Heart right ventricle (tissue), 16 donors: Measurements from ENCODE around the gene THSD7B. TPM values are rescaled to one million over a fixed set of nuclear protein-coding genes. Genes with fewer than 3 reads are reported as not detected.
"Not testable (repeated sequence)": the region's sequence is repeated elsewhere in the genome, so short reads cannot be mapped to it uniquely, and the experiment has no call there.

Experiments used
- ATAC-seq, 8 donors: fragments of 200-7000 bp; cut with Tn5 transposase; one replicate each; pipeline ENCODE4 v1.9.1; 2020; ENCODE audit warnings: mild to moderate bottlenecking in 8 of 8, moderate library complexity in 8 of 8, moderate number of reproducible peaks in 1 of 8
- DNase-seq, 2 donors: peaks; one replicate each; pipeline ENCODE4 v3.0.0-alpha.2; 2020
- H3K27ac ChIP-seq, 10 donors: fragments of 200-600 bp; sonication (generic) in 2 of 10; one replicate each; pipeline versions ENCODE4 v1.5.0 to v1.8.0; 2020 to 2022; ENCODE audit warnings: mild to moderate bottlenecking in 3 of 10
- H3K27me3 ChIP-seq, 7 donors: fragments of 200-600 bp; one replicate each; pipeline ENCODE4 v1.8.0; 2021 to 2022; ENCODE audit warnings: mild to moderate bottlenecking in 2 of 7
- H3K36me3 ChIP-seq, 9 donors: fragments of 200-600 bp; sonication (generic) in 1 of 9; one replicate each; pipeline versions ENCODE4 v1.5.0 to v1.8.0; 2020 to 2022; ENCODE audit warnings: mild to moderate bottlenecking in 2 of 9
- H3K4me1 ChIP-seq, 9 donors: fragments of 200-600 bp; sonication (generic) in 1 of 9; one replicate each; pipeline versions ENCODE4 v1.5.0 to v1.8.0; 2020 to 2022; ENCODE audit warnings: mild to moderate bottlenecking in 4 of 9
- H3K4me3 ChIP-seq, 10 donors: fragments of 200-600 bp; sonication (generic) in 2 of 10; one replicate each; pipeline versions ENCODE4 v1.5.0 to v1.8.0; 2020 to 2022; ENCODE audit warnings: mild to moderate bottlenecking in 7 of 10, moderate library complexity in 2 of 10
- H3K9me3 ChIP-seq, 11 donors: fragments of 200-600 bp in 10 of 11; sonication (generic) in 2 of 11; one replicate each; pipeline versions ENCODE4 v1.5.0 to v1.8.0; 2013 to 2022; ENCODE audit warnings: mild to moderate bottlenecking in 2 of 11, control low read depth in 1 of 11, moderate library complexity in 1 of 11
- WGBS, 2 donors: extraction: QIAGEN DNeasy Blood & Tissue Kit; methylation state at CpG; one replicate each; pipeline ENCODE4 v1.1.7; 2013; ENCODE audit warnings: inconsistent platforms in 1 of 2; 5-methylcytosine and 5-hydroxymethylcytosine counted together
- intact Hi-C, 10 donors: fragments of 100-400 bp; cut with DNase I; formaldehyde crosslinking; loops; one replicate each; pipeline versions ENCODE4 v1.11.1 to v1.14.2; 2022
- polyA plus RNA-seq, 2 donors: library from polyadenylated mRNA; stranded (reverse); fragments of 200-250 nt; gene quantifications; one replicate each; pipeline ENCODE4 v1.2.3, GENCODE V29; 2013
- total RNA-seq, 10 donors: library from RNA; stranded (reverse); fragmentation: NEBNext Ultra II Directional in 3 of 10; extraction: Animal tissue kit (Norgen Biotek cat#: 25700) in 3 of 10; gene quantifications; one replicate each; pipeline versions ENCODE4 v1.2.1 to v1.2.4, GENCODE V29; 2021 to 2023
- TF ChIP-seq, protein P1 (sequence below), 9 donors: fragments of 200-600 bp; sonication (generic) in 2 of 9; IDR thresholded peaks; one replicate each; pipeline versions ENCODE4 v1.5.0 to v1.8.0; 2021 to 2022; ENCODE audit warnings: antibody characterized with exemption in 9 of 9, mild to moderate bottlenecking in 5 of 9, moderate library complexity in 1 of 9
- donor health status: Arrhythmogenic right ventricular cardiomyopathy.
- donor health status: ischemic (EF 13 %, LVEDD 7.1; RV severe dilation, severe dysfunction).
- donor health status: healthy with polysubstance abuse.
- donor health status: DM: no; HTN: yes; CAD: no.
- donor health status: DM: no; HTN: no; CAD: no.
- donor health status: ischemic (EF 25% LVEDD 6.9; RV normal size, moderate dysfunction).
- donor health status: ischemic (EF 25% LVEDD 5.7; RV mildly dilated, moderate dysfunction).
- donor health status: healthy.
- donor health status: DM: yes; HTN: yes; CAD: no.
- donor health status: Ischemic cardiomyopathy.
- donor health status: ischemic (EF 35%, LVEDD 5.7; RV mildly dilated, moderate dysfunction).
- donor health status: nonischemic (EF 11% LVEDD 7.7; RV severe dilation, severe dysfunction).
- donor health status: DM: yes; HTN: yes; CAD: no.
- donor health status: PGD.
- donor health status: ischemic (EF 29% LVEDD 5.4; RV normal size, mild dysfunction).
- donor health status: nonischemic (EF 23%, LVEDD 6.1; RV moderate dilation, normal function).

The THSD7B gene
- total and polyA plus RNA-seq, 12 donors, result 0.01 to 0.39 (median 0.18) TPM

DNA sequence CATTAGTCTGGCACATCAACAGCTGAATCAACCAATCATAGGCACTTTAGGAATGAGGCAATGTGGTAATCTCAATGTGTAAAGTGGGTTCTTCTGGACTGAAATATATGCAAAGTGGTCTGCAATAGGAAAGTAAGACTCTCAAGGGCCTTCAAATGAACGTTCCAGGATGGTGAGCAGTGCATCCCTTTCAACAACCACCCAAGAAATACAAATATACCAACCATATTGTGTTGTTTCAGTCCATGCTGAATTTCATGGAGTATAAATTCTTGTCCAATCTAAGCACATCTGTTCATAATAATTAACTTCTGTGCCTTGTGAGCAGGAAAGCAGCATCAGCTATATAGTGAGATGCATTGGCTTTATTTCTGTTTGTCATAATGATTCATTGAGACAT lies 556.2 kb downstream of the THSD7B start:
- ATAC-seq (no peak), DNase-seq (no peak)
- WGBS, 2 donors, result 19 to 26% methylated on average over 1 of the region's 1 CpG
- intact Hi-C loops, result no loop called here
- H3K27ac ChIP-seq, result no peak overlapping the region
- H3K9me3 ChIP-seq, result peaks cover 0 to 3% (median 0%) of the 10 kb centered on the region in 11 donors
- H3K36me3 ChIP-seq, result no peaks in the 10 kb centered on the region
- TF ChIP-seq, protein P1, sequence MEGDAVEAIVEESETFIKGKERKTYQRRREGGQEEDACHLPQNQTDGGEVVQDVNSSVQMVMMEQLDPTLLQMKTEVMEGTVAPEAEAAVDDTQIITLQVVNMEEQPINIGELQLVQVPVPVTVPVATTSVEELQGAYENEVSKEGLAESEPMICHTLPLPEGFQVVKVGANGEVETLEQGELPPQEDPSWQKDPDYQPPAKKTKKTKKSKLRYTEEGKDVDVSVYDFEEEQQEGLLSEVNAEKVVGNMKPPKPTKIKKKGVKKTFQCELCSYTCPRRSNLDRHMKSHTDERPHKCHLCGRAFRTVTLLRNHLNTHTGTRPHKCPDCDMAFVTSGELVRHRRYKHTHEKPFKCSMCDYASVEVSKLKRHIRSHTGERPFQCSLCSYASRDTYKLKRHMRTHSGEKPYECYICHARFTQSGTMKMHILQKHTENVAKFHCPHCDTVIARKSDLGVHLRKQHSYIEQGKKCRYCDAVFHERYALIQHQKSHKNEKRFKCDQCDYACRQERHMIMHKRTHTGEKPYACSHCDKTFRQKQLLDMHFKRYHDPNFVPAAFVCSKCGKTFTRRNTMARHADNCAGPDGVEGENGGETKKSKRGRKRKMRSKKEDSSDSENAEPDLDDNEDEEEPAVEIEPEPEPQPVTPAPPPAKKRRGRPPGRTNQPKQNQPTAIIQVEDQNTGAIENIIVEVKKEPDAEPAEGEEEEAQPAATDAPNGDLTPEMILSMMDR (IDR thresholded peaks at IDR 0.05), result no peak
- H3K27me3 ChIP-seq, result no peaks in the 10 kb centered on the region
- H3K4me3 ChIP-seq, result no peak overlapping the region
- no peaks in the 10 kb centered on the region for H3K4me1 ChIP-seq

- intact Hi-C loops, H3K36me3 ChIP-seq, H3K27ac ChIP-seq, H3K4me3 ChIP-seq, DNase-seq, H3K27me3 ChIP-seq, ATAC-seq: not testable (repeated sequence)
- H3K4me1 ChIP-seq, result peaks cover 0 to 13% (median 0%) of the 10 kb centered on the region in 9 donors
- WGBS, 2 donors, result 95 to 96% methylated on average over 24 to 25 of the region's 25 CpGs
- H3K9me3 ChIP-seq, result peaks cover 0 to 12% (median 0%) of the 10 kb centered on the region in 11 donors
These were observed 566.2 kb downstream of the THSD7B start for GRCh38 chr2:137331562-137331961.

DNA sequence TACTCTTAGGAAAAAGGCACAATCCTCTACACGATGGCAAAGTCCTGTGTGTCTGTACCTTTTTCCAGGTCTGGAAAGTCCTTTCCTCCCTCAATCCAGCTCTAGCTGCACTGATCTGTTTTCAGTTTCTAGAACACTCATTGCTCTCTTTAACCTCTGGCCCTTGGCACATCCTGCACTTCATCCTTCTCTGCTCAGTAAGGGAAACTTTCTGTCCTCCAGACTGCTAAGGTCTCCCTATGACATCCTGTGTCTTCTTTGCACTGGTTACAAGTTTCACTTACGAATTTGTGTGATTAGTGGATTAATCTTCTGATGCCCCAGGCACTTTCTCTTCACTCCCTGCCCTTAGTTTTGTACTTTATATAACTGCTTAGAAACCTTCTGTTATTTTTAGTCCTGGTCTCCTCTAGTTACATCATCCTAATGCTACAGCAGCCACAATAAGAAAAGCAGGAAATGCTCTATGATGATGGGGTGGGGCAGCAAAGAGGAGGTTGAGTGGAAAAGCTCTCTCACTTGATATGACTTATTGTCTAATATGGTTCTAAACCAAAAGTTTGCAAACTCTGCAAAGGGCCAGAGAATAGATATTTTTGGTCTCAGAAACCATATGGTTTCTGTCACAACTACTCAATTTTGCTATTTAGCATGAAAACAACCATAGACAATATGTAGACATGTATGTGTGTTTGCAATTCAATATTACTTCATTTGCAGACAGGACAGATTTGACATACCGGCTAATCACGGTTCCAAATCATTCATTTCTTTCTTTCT lies 568.2 kb downstream of the THSD7B start:
- H3K27me3 ChIP-seq, result no peaks in the 10 kb centered on the region
- DNase-seq (no peak), ATAC-seq (peak in 7 of 8 donors; percentile 38 to 81 (median 67))
- H3K4me3 ChIP-seq, result no peak overlapping the region
- WGBS, 2 donors, result 40 to 48% methylated on average over 4 of the region's 4 CpGs
- intact Hi-C loops, result no loop called here
- peaks cover 0 to 13% (median 0%) of the 10 kb centered on the region in 9 donors for H3K4me1 ChIP-seq
- TF ChIP-seq, protein P1 (IDR thresholded peaks at IDR 0.05), result no peak
- peak overlapping the region in 2 of 10 donors; percentile 24 to 41 for H3K27ac ChIP-seq
- H3K36me3 ChIP-seq, result no peaks in the 10 kb centered on the region
- H3K9me3 ChIP-seq, result peaks cover 0 to 12% (median 0%) of the 10 kb centered on the region in 11 donors

DNA sequence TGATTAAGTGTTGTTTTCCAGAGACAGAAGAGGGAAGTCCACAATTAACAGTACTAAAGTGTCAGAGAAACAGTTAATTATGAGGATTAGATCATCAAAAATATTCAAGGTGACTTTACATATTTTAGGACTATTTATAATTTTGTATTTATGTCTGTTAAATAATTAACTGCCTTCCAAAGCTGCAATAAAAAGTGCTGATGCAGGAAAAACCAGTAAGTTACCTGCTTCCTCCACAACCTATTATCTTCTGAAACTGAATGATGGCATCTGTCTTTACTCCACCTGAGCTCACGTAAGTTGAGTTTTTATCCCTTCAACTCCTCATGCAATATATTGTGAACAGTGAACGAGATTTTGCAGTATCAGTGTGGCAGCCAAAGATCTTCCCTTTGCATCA lies 570.7 kb downstream of the THSD7B start:
- TF ChIP-seq, protein P1 (IDR thresholded peaks at IDR 0.05), result no peak
- no peaks in the 10 kb centered on the region for H3K36me3 ChIP-seq
- peaks cover 0 to 13% (median 0%) of the 10 kb centered on the region in 9 donors for H3K4me1 ChIP-seq
- intact Hi-C loops, result no loop called here
- WGBS, 2 donors, result 74 to 78% methylated on average over 2 of the region's 2 CpGs
- no peak for ATAC-seq
- H3K27me3 ChIP-seq, result no peaks in the 10 kb centered on the region
- H3K9me3 ChIP-seq, result no peaks in the 10 kb centered on the region
- DNase-seq, result no peak
- no peak overlapping the region for H3K27ac ChIP-seq
- no peak overlapping the region for H3K4me3 ChIP-seq

DNA sequence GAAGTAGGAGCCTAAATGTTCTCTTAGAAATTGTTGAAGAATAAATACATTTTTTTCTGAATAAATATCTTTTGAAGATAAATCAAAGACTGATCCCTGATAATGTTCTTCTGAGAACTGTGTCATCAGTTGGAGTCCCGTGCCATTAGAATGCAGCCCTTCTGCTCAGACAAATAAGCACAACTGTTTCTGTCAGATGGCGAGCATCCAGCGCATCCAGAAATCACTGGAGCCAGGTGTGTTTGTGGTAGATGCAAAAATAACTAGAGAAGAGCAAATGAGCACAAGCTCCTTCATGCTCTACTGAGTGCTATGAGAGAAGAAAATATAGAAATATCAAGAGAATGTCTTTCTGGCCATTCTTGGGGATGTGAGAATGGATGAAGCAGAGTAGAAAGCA lies 573.7 kb downstream of the THSD7B start:
- H3K9me3 ChIP-seq, result no peaks in the 10 kb centered on the region
- intact Hi-C loops, result no loop called here
- no peak for DNase-seq
- ATAC-seq, result no peak
- no peak overlapping the region for H3K27ac ChIP-seq
- peaks cover 0 to 2% (median 0%) of the 10 kb centered on the region in 9 donors for H3K4me1 ChIP-seq
- no peaks in the 10 kb centered on the region for H3K36me3 ChIP-seq
- TF ChIP-seq, protein P1 (IDR thresholded peaks at IDR 0.05), result no peak
- H3K4me3 ChIP-seq, result no peak overlapping the region
- WGBS, 2 donors, result 85 to 87% methylated on average over 3 of the region's 3 CpGs
- no peaks in the 10 kb centered on the region for H3K27me3 ChIP-seq
